Gastroesophageal sphincter (tissue), 4 donors: ENCODE measurements around the gene KCNF1. TPM values are rescaled to one million over a fixed set of nuclear protein-coding genes. Genes with fewer than 3 reads are reported as not detected.
"Not testable (repeated sequence)": the region's sequence is repeated elsewhere in the genome, so short reads cannot be mapped to it uniquely, and the experiment has no call there.

Source experiments
- ATAC-seq: fragments of 150-250 bp; one replicate; pipeline ENCODE4 v1.9.1; 2016; ENCODE audit warnings: mild to moderate bottlenecking, moderate library complexity
- H3K27ac ChIP-seq, 4 donors: fragments of 200-600 bp; sonication (generic) in 3 of 4; 1 replicate in 3 of 4; 2 replicates in 1 of 4; pipeline ENCODE4 v1.5.1; 2016 to 2019
- H3K27me3 ChIP-seq: fragments of 200-600 bp; sonication (generic); one replicate; pipeline ENCODE4 v1.5.1; 2019
- H3K36me3 ChIP-seq, 2 donors: fragments of 200-600 bp; sonication (generic); one replicate each; pipeline ENCODE4 v1.5.1; 2019; ENCODE audit warnings: control low read depth in 1 of 2
- H3K4me1 ChIP-seq, 3 donors: fragments of 200-600 bp; sonication (generic); 1 replicate in 2 of 3; 2 replicates in 1 of 3; pipeline ENCODE4 v1.5.1; 2016 to 2019; ENCODE audit warnings: control low read depth in 2 of 3
- H3K4me3 ChIP-seq, 2 donors: fragments of 200-600 bp; sonication (generic); one replicate each; pipeline ENCODE4 v1.5.1; 2019; ENCODE audit warnings: mild to moderate bottlenecking in 1 of 2, moderate library complexity in 1 of 2
- H3K9me3 ChIP-seq, 3 donors: fragments of 200-600 bp; sonication (generic); one replicate each; pipeline ENCODE4 v1.5.1; 2017 to 2019; ENCODE audit warnings: control low read depth in 2 of 3
- CTCF ChIP-seq, 4 experiments: fragments of 200-600 bp in 2 of 4; fragments of 450-650 bp in 2 of 4; sonication (generic) in 1 of 4; IDR thresholded peaks; one replicate each; pipeline ENCODE4 v1.5.1; 2017 to 2019; ENCODE audit warnings: antibody characterized with exemption in 4 of 4, mild to moderate bottlenecking in 2 of 4, moderate library complexity in 2 of 4
- EP300 ChIP-seq: sonication (generic); formaldehyde crosslinking; IDR thresholded peaks from one replicate; pipeline ENCODE4 v1.6.1; 2017; ENCODE audit warnings: antibody characterized with exemption, mild to moderate bottlenecking
- POLR2A ChIP-seq, 2 donors: fragments of 450-650 bp; IDR thresholded peaks; one replicate each; pipeline ENCODE4 v1.6.1; 2017; ENCODE audit warnings: antibody characterized with exemption in 2 of 2, mild to moderate bottlenecking in 2 of 2, moderate library complexity in 1 of 2
- POLR2AphosphoS5 ChIP-seq: sonication (generic); formaldehyde crosslinking; IDR thresholded peaks from one replicate; pipeline ENCODE4 v1.6.1; 2017; ENCODE audit warnings: antibody characterized with exemption
- WGBS, 2 donors: methylation state at CpG; one replicate each; pipeline ENCODE4 v1.1.5; 2018; ENCODE audit warnings: low coverage in 1 of 2; 5-methylcytosine and 5-hydroxymethylcytosine counted together
- total RNA-seq, 4 donors: library from RNA; depleted of rRNA; stranded (reverse); fragments of >200 nt; gene quantifications; one replicate each; pipeline ENCODE4 v1.1.0, GENCODE V29; 2016

KCNF1 gene
- total RNA-seq, 4 donors from 2014 or later = 6.1 to 47.7 (median 29.1) TPM; not detected in 1

GRCh38 chr2:10957391-10957790 lies 45.7 kb downstream of the KCNF1 start:
- no peaks in the 10 kb centered on the region for H3K4me1 ChIP-seq
- WGBS, 2 donors = 86% methylated on average over 1 of the region's 3 CpGs; no CpG with 5 or more reads in 1 of the 2 donors
- H3K9me3 ChIP-seq = no peaks in the 10 kb centered on the region
- no peak overlapping the region for H3K27ac ChIP-seq
- peaks cover 32% of the 10 kb centered on the region for H3K27me3 ChIP-seq
- TF ChIP-seq CTCF (IDR thresholded peaks at IDR 0.05) = no peak
- TF ChIP-seq POLR2AphosphoS5 = no peak
- no peak for TF ChIP-seq EP300
- no peak for TF ChIP-seq POLR2A (IDR thresholded peaks at IDR 0.05)
- no peaks in the 10 kb centered on the region for H3K36me3 ChIP-seq
- no peak overlapping the region for H3K4me3 ChIP-seq
- no peak for ATAC-seq

- H3K27ac ChIP-seq, H3K4me3 ChIP-seq, H3K36me3 ChIP-seq, ATAC-seq, H3K9me3 ChIP-seq, H3K4me1 ChIP-seq: not testable (repeated sequence)
- WGBS, 2 donors = 55% methylated on average over 3 of the region's 3 CpGs; no CpG with 5 or more reads in 1 of the 2 donors
- peaks cover 38% of the 10 kb centered on the region for H3K27me3 ChIP-seq
These were observed 46.7 kb downstream of the KCNF1 start for GRCh38 chr2:10958452-10958851.

- Histone ChIP-seq H3K9me3 (no peaks in the 10 kb centered on the region), H3K27ac (no peak overlapping the region), H3K4me3 (no peak overlapping the region), H3K36me3 (no peaks in the 10 kb centered on the region), H3K4me1 (peaks cover 0 to 10% (median 3%) of the 10 kb centered on the region in 3 donors), H3K27me3 (peaks cover 49% of the 10 kb centered on the region)
- no peak for TF ChIP-seq POLR2A (IDR thresholded peaks at IDR 0.05)
- TF ChIP-seq POLR2AphosphoS5 = no peak
- no peak for TF ChIP-seq EP300
- no peak for TF ChIP-seq CTCF (IDR thresholded peaks at IDR 0.05)
- ATAC-seq = no peak
- 78 to 80% methylated on average over 2 to 24 of the region's 58 CpGs for WGBS, 2 donors
These were observed 49.1 kb downstream of the KCNF1 start for GRCh38 chr2:10960606-10961489.

- peaks cover 55% of the 10 kb centered on the region for H3K27me3 ChIP-seq
- no peak overlapping the region for H3K27ac ChIP-seq
- no peak overlapping the region for H3K4me3 ChIP-seq
- no peaks in the 10 kb centered on the region for H3K36me3 ChIP-seq
- WGBS, 2 donors = 81% methylated on average over 7 of the region's 13 CpGs; no CpG with 5 or more reads in 1 of the 2 donors
- ATAC-seq = no peak
- H3K4me1 ChIP-seq = peaks cover 0 to 10% (median 3%) of the 10 kb centered on the region in 3 donors
- no peaks in the 10 kb centered on the region for H3K9me3 ChIP-seq
- TF ChIP-seq POLR2A (IDR thresholded peaks at IDR 0.05) (no peak), EP300 (no peak), POLR2AphosphoS5 (no peak), CTCF (IDR thresholded peaks at IDR 0.05) (no peak)
These were observed 49.7 kb downstream of the KCNF1 start for GRCh38 chr2:10961490-10961875.

DNA sequence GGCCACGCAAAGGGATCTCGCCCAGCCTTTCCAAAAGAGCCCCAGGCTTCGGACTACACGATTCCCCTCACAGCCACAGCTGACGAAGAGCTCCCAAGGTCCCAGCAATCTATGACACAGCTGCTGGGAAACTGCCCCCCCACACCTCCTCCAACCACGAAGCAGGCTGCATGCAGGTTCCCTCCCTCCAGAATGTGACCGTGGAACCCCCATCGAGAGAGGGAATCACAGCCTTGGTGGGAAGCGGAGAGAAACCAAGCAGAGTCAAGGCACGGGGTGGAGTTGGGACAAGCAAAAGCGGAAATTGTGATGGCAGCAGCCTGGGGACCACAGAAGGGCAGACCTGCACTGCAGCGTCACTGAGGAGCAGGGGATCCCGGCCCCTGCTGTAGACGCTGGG lies 50.3 kb downstream of the KCNF1 start:
- Histone ChIP-seq H3K9me3 (no peaks in the 10 kb centered on the region), H3K27ac (no peak overlapping the region), H3K27me3 (peaks cover 60% of the 10 kb centered on the region), H3K36me3 (no peaks in the 10 kb centered on the region), H3K4me3 (no peak overlapping the region), H3K4me1 (peaks cover 0 to 10% (median 3%) of the 10 kb centered on the region in 3 donors)
- no peak for ATAC-seq
- no peak for TF ChIP-seq POLR2AphosphoS5
- TF ChIP-seq EP300 = no peak
- no peak for TF ChIP-seq POLR2A (IDR thresholded peaks at IDR 0.05)
- no peak for TF ChIP-seq CTCF (IDR thresholded peaks at IDR 0.05)
- WGBS, 2 donors = 80% methylated on average over 1 of the region's 14 CpGs; no CpG with 5 or more reads in 1 of the 2 donors
